ENCODE data around the gene CORO2A.

CORO2A gene

DNA sequence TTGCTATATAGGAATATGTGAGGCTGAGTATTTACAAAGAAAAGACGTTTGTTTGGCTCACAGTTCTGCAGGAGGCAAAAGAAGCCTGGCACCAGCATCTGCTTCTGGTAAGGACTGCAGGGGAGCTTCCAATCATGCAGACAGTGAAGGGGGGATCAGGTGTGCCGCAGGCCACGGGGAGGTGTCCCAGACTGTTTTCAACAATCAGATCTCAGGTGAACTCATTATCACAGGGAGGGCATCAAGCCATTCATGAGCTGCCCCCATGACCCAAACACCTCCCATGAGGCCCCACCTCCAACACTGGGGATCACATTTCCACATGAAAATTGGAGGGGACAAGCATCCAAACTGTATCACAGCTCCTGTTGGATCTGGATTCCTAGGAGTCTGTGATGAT lies 43.0 kb downstream of the CORO2A start:
- Histone ChIP-seq H3F3A (ENCODE audit: control insufficient read depth, insufficient read depth) (no peaks in the 10 kb centered on the region), H3K36me3 (ENCODE audit: control insufficient read depth, low read length) (no peaks in the 10 kb centered on the region), H3K4me2 (ENCODE audit: low read length) (no peak overlapping the region), H3K9me2 (replicated peaks; ENCODE audit: control insufficient read depth, low read length) (no peaks in the 10 kb centered on the region), H3K4me3 (ENCODE audit: low read length) (no peak overlapping the region), H3K4me1 (ENCODE audit: control insufficient read depth, low read length) (no peaks in the 10 kb centered on the region), H4K20me1 (ENCODE audit: control insufficient read depth, insufficient read depth, low read depth, low read length) (no peaks in the 10 kb centered on the region), H3K9me3 (ENCODE audit: control insufficient read depth, insufficient read depth, low read length) (no peaks in the 10 kb centered on the region), H3K27me3 (ENCODE audit: control insufficient read depth, low read length) (peaks cover 8% of the 10 kb centered on the region; the same call in 1 of the 2 replicates), H3K79me2 (ENCODE audit: control insufficient read depth, low read length) (no peaks in the 10 kb centered on the region), H3K27ac (ENCODE audit: low read depth, low read length) (no peak overlapping the region)
- TF ChIP-seq EZH2phosphoT487 (IDR thresholded peaks at IDR 0.05; ENCODE audit: borderline replicate concordance, low read length) (no peak), CTCF (IDR thresholded peaks at IDR 0.05; ENCODE audit: low read depth, low read length, poor library complexity, severe bottlenecking) (no peak)

DNA sequence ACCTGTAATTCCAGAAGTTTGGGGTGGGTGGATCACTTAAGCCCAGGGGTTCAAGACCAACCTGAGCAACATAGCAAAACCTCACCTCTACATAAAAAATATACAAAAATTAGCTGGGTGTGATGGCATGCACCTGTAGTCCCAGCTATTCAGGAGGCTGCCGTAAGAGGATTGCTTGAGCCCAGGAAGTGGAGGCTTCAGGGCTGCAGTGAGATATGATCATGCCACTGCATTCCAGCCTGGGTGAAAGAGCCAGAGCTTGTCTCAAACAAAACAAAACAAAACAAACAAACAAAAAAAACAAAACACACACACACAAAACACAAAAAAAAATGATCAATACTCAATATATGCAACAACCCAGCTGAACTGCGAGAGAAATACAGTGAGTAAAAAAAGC lies 44.0 kb downstream of the CORO2A start:
- no peak overlapping the region for H3K4me2 ChIP-seq (ENCODE audit: low read length)
- H3K79me2 ChIP-seq (ENCODE audit: control insufficient read depth, low read length): no peaks in the 10 kb centered on the region
- peaks cover 8% of the 10 kb centered on the region; the same call in 1 of the 2 replicates for H3K27me3 ChIP-seq (ENCODE audit: control insufficient read depth, low read length)
- no peaks in the 10 kb centered on the region for H3K4me1 ChIP-seq (ENCODE audit: control insufficient read depth, low read length)
- H3K36me3 ChIP-seq (ENCODE audit: control insufficient read depth, low read length): no peaks in the 10 kb centered on the region
- no peaks in the 10 kb centered on the region for H3K9me3 ChIP-seq (ENCODE audit: control insufficient read depth, insufficient read depth, low read length)
- H3K9me2 ChIP-seq (replicated peaks; ENCODE audit: control insufficient read depth, low read length): no peaks in the 10 kb centered on the region
- TF ChIP-seq CTCF (IDR thresholded peaks at IDR 0.05; ENCODE audit: low read depth, low read length, poor library complexity, severe bottlenecking) (no peak), EZH2phosphoT487 (IDR thresholded peaks at IDR 0.05; ENCODE audit: borderline replicate concordance, low read length) (no peak)
- H3K4me3 ChIP-seq (ENCODE audit: low read length): no peak overlapping the region
- H3K27ac ChIP-seq (ENCODE audit: low read depth, low read length): no peak overlapping the region
- H3F3A ChIP-seq (ENCODE audit: control insufficient read depth, insufficient read depth): no peaks in the 10 kb centered on the region
- no peaks in the 10 kb centered on the region for H4K20me1 ChIP-seq (ENCODE audit: control insufficient read depth, insufficient read depth, low read depth, low read length)

DNA sequence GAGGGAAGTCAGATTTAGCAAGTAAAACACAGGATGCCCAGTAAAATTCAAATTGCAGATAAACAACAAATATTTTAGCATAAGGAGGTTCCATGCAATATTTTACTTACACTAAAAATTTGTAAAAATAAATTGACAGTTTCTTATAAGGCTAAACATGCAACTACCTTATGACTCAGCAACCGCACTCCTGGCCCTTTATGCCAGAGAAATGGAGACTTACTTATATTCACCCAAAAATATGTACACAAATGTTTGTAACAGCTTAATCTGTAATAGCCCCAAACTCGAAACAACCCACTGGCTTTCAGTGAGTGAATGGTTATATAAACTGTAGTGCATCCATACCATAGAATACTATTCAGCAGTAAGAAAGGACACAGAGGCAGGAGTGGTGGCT lies 44.9 kb downstream of the CORO2A start:
- H3K9me3 ChIP-seq (ENCODE audit: control insufficient read depth, insufficient read depth, low read length): no peaks in the 10 kb centered on the region
- H3K4me1 ChIP-seq (ENCODE audit: control insufficient read depth, low read length): no peaks in the 10 kb centered on the region

More for the DNA sequence above, 44.9 kb downstream of the CORO2A start:
- TF ChIP-seq CTCF (IDR thresholded peaks at IDR 0.05; ENCODE audit: low read depth, low read length, poor library complexity, severe bottlenecking): no peak
- TF ChIP-seq EZH2phosphoT487 (IDR thresholded peaks at IDR 0.05; ENCODE audit: borderline replicate concordance, low read length): no peak
- H3K27me3 ChIP-seq (ENCODE audit: control insufficient read depth, low read length): peaks cover 8% of the 10 kb centered on the region; the same call in 1 of the 2 replicates
- H3K27ac ChIP-seq (ENCODE audit: low read depth, low read length): no peak overlapping the region
- no peaks in the 10 kb centered on the region for H3F3A ChIP-seq (ENCODE audit: control insufficient read depth, insufficient read depth)
- H4K20me1 ChIP-seq (ENCODE audit: control insufficient read depth, insufficient read depth, low read depth, low read length): no peaks in the 10 kb centered on the region
- no peaks in the 10 kb centered on the region for H3K79me2 ChIP-seq (ENCODE audit: control insufficient read depth, low read length)
- H3K4me2 ChIP-seq (ENCODE audit: low read length): no peak overlapping the region
- no peaks in the 10 kb centered on the region for H3K36me3 ChIP-seq (ENCODE audit: control insufficient read depth, low read length)
- no peaks in the 10 kb centered on the region for H3K9me2 ChIP-seq (replicated peaks; ENCODE audit: control insufficient read depth, low read length)
- no peak overlapping the region for H3K4me3 ChIP-seq (ENCODE audit: low read length)
